Measurements from ENCODE around the gene SYTL3.

DNA sequence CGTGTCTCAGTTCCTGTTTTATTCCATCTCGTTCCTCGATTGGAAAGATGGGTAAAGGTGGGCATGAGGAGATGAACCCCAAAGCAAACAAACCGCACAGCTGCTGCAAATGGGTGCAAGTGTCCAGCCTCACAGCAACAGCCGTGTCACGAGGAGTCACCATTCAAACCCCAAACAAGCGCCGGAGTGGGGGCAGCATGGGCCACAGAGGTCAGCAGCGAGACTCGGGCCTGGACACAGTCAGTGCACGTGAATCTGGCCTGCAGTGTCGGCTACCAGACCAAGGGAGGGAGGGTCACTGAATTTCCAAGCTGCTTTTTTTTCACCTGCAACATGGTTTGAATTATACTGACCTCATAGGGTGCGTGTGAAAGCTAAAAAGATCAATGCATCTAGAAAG is 105.8 kb downstream of the SYTL3 start:
- TF ChIP-seq, protein P1, sequence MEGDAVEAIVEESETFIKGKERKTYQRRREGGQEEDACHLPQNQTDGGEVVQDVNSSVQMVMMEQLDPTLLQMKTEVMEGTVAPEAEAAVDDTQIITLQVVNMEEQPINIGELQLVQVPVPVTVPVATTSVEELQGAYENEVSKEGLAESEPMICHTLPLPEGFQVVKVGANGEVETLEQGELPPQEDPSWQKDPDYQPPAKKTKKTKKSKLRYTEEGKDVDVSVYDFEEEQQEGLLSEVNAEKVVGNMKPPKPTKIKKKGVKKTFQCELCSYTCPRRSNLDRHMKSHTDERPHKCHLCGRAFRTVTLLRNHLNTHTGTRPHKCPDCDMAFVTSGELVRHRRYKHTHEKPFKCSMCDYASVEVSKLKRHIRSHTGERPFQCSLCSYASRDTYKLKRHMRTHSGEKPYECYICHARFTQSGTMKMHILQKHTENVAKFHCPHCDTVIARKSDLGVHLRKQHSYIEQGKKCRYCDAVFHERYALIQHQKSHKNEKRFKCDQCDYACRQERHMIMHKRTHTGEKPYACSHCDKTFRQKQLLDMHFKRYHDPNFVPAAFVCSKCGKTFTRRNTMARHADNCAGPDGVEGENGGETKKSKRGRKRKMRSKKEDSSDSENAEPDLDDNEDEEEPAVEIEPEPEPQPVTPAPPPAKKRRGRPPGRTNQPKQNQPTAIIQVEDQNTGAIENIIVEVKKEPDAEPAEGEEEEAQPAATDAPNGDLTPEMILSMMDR (IDR thresholded peaks at IDR 0.05 in 4 of 5, conservative IDR thresholded peaks at IDR 0.05 in 1 of 5) = no peak
- TF ChIP-seq POLR2A (IDR thresholded peaks at IDR 0.05) = no peak

Measured in gastrocnemius medialis (tissue), 4 donors.